Hematopoietic multipotent progenitor cell treated with erythropoietin and hydrocortisone succinate and interleukin-3 and kit ligand, for 4 days (in vitro differentiated cells): ENCODE data around the gene MFSD8.
"Not testable (repeated sequence)": the region's sequence is repeated elsewhere in the genome, so short reads cannot be mapped to it uniquely, and the experiment has no call there.

Source experiments
- DNase-seq: peaks from one replicate; pipeline ENCODE4 v3.0.0-alpha.2; 2015

MFSD8 gene

GRCh38 chr4:127965062-127965802 is at the start of gene MFSD8, which contains the start of gene ABHD18:
Gene MFSD8 (minus strand): TSS chr4:127965173. CDS start chr4:127965133, 40 bp downstream.
Gene ABHD18 (plus strand): TSS chr4:127965406. CDS start chr4:127982956, 17,550 bp downstream.
- DNase-seq: peak; percentile 100

- DNase-seq: no peak
Observed at GRCh38 chr4:128009428-128009827, 44.5 kb upstream of the MFSD8 start.

- no peak for DNase-seq
Observed at GRCh38 chr4:128006592-128006991, 41.6 kb upstream of the MFSD8 start.

- DNase-seq: peak; percentile 28
Observed at GRCh38 chr4:127997534-127998388, 32.8 kb upstream of the MFSD8 start.

- not testable (repeated sequence) for DNase-seq
Observed at GRCh38 chr4:127996521-127996920, 31.5 kb upstream of the MFSD8 start.

GRCh38 chr4:127995776-127996175 is 30.8 kb upstream of the MFSD8 start:
- no peak for DNase-seq

GRCh38 chr4:127993151-127993550 is 28.2 kb upstream of the MFSD8 start:
- DNase-seq: peak; percentile 16

- peak; percentile 20 for DNase-seq
Observed at GRCh38 chr4:127988638-127989037, 23.7 kb upstream of the MFSD8 start.

- DNase-seq: peak; percentile 26
Observed at GRCh38 chr4:127985989-127986388, 21.0 kb upstream of the MFSD8 start.

GRCh38 chr4:127982445-127982844 is 17.5 kb upstream of the MFSD8 start:
- no peak for DNase-seq

- no peak for DNase-seq
Observed at GRCh38 chr4:127978930-127979329, 14.0 kb upstream of the MFSD8 start.

GRCh38 chr4:127975121-127975770 is 10.3 kb upstream of the MFSD8 start:
- peak; percentile 19 for DNase-seq

- not testable (repeated sequence) for DNase-seq
Observed at GRCh38 chr4:127970925-127971324, 6.0 kb upstream of the MFSD8 start.

- peak; percentile 72 for DNase-seq
Observed at GRCh38 chr4:127968586-127968985, 3.6 kb upstream of the MFSD8 start.

- no peak for DNase-seq
Observed at GRCh38 chr4:127967141-127967775, 2.3 kb upstream of the MFSD8 start.

GRCh38 chr4:127965803-127966175 is 816 bp upstream of the MFSD8 start:
- peak; percentile 71 for DNase-seq

GRCh38 chr4:127964426-127965061 is 429 bp downstream of the MFSD8 start:
- DNase-seq: not testable (repeated sequence)

- peak; percentile 27 for DNase-seq
Observed at GRCh38 chr4:127963633-127964398, 1.2 kb downstream of the MFSD8 start.

GRCh38 chr4:127959794-127960193 is 5.2 kb downstream of the MFSD8 start:
- no peak for DNase-seq

- no peak for DNase-seq
Observed at GRCh38 chr4:127957105-127957504, 7.9 kb downstream of the MFSD8 start.

- no peak for DNase-seq
Observed at GRCh38 chr4:127936974-127937373, 28.0 kb downstream of the MFSD8 start.

- not testable (repeated sequence) for DNase-seq
Observed at GRCh38 chr4:127931836-127932235, 33.1 kb downstream of the MFSD8 start.
